SK-N-SH treated with all-trans-retinoic acid at 6 μM for 48 hours (cell line): Measurements from ENCODE around the gene DFFB.

ENCODE experiments used
- ATAC-seq: fragments of 200-7000 bp; cut with Tn5 transposase; 3 replicates; pipeline ENCODE4 v1.9.1; 2020; ENCODE audit warnings: mild to moderate bottlenecking, moderate library complexity
- ARNTL ChIP-seq: fragments of 450-650 bp; formaldehyde crosslinking; IDR thresholded peaks from 2 replicates; pipeline ENCODE4 v1.5.0; 2020; ENCODE audit warnings: low read depth, mild to moderate bottlenecking, moderate library complexity, borderline replicate concordance
- BACH2 ChIP-seq: fragments of 250-450 bp; sonication (Bioruptor Pico); IDR thresholded peaks from 2 replicates; pipeline ENCODE4 v1.9.0; 2021; ENCODE audit warnings: mild to moderate bottlenecking, borderline replicate concordance
- CSDC2 ChIP-seq: fragments of 250-450 bp; sonication (Bioruptor Pico); IDR thresholded peaks from 2 replicates; pipeline ENCODE4 v1.5.0; 2020; ENCODE audit warnings: mild to moderate bottlenecking, moderate library complexity
- CSRNP3 ChIP-seq: fragments of 250-450 bp; sonication (Bioruptor Pico); IDR thresholded peaks from 2 replicates; pipeline ENCODE4 v1.5.1; 2021; ENCODE audit warnings: mild to moderate bottlenecking, moderate library complexity
- ESRRG ChIP-seq: fragments of 250-450 bp; sonication (Bioruptor Pico); IDR thresholded peaks from 2 replicates; pipeline ENCODE4 v1.6.1; 2021; ENCODE audit warnings: mild to moderate bottlenecking
- GLIS3 ChIP-seq: fragments of 250-450 bp; sonication (Bioruptor Pico); IDR thresholded peaks from 2 replicates; pipeline ENCODE4 v1.5.0; 2020; ENCODE audit warnings: mild to moderate bottlenecking, moderate library complexity
- ISL1 ChIP-seq: fragments of 250-450 bp; sonication (Bioruptor Pico); IDR thresholded peaks from 2 replicates; pipeline ENCODE4 v2.1.2; 2022; ENCODE audit warnings: mild to moderate bottlenecking, moderate library complexity
- PATZ1 ChIP-seq: fragments of 250-450 bp; sonication (Bioruptor Pico); IDR thresholded peaks from 2 replicates; pipeline ENCODE4 v1.8.0; 2020; ENCODE audit warnings: mild to moderate bottlenecking, moderate library complexity, borderline replicate concordance
- POU6F1 ChIP-seq: fragments of 250-450 bp; sonication (Bioruptor Pico); IDR thresholded peaks from 2 replicates; pipeline ENCODE4 v1.8.0; 2021; ENCODE audit warnings: low read depth, mild to moderate bottlenecking, moderate library complexity, borderline replicate concordance
- PPARA ChIP-seq: fragments of 250-450 bp; sonication (Bioruptor Pico); IDR thresholded peaks from 2 replicates; pipeline ENCODE4 v1.5.0; 2020; ENCODE audit warnings: mild to moderate bottlenecking, borderline replicate concordance
- RARB ChIP-seq: fragments of 250-450 bp; sonication (Bioruptor Pico); IDR thresholded peaks from 2 replicates; pipeline ENCODE4 v1.8.0; 2021; ENCODE audit warnings: mild to moderate bottlenecking, moderate library complexity
- SNAI2 ChIP-seq: fragments of 250-450 bp; sonication (Bioruptor Pico); IDR thresholded peaks from 2 replicates; pipeline ENCODE4 v1.5.0; 2020; ENCODE audit warnings: mild to moderate bottlenecking, moderate library complexity
- TCF4 ChIP-seq: fragments of 250-450 bp; sonication (Bioruptor Pico); IDR thresholded peaks from 2 replicates; pipeline ENCODE4 v1.8.0; 2021; ENCODE audit warnings: mild to moderate bottlenecking, moderate library complexity, borderline replicate concordance
- TSHZ2 ChIP-seq: fragments of 250-450 bp; sonication (Bioruptor Pico); IDR thresholded peaks from 2 replicates; pipeline ENCODE4 v1.5.0; 2020; ENCODE audit warnings: mild to moderate bottlenecking, moderate library complexity
- ZC3H10 ChIP-seq: fragments of 250-450 bp; sonication (Bioruptor Pico); IDR thresholded peaks from 2 replicates; pipeline ENCODE4 v1.5.1; 2021; ENCODE audit warnings: mild to moderate bottlenecking, moderate library complexity
- ZFP3 ChIP-seq: fragments of 250-450 bp; sonication (Bioruptor Pico); IDR thresholded peaks from 2 replicates; pipeline ENCODE4 v1.5.0; 2020; ENCODE audit warnings: mild to moderate bottlenecking, moderate library complexity
- ZFP30 ChIP-seq: fragments of 450-650 bp; formaldehyde crosslinking; IDR thresholded peaks from 2 replicates; pipeline ENCODE4 v1.5.0; 2022; ENCODE audit warnings: mild to moderate bottlenecking, moderate library complexity
- ZNF8 ChIP-seq: fragments of 450-650 bp; formaldehyde crosslinking; IDR thresholded peaks from 2 replicates; pipeline ENCODE4 v1.5.0; 2020; ENCODE audit warnings: mild to moderate bottlenecking, moderate library complexity
- TF ChIP-seq, protein P1 (sequence below): fragments of 250-450 bp; sonication (Bioruptor Pico); IDR thresholded peaks from 2 replicates; pipeline ENCODE4 v1.5.1; 2020; ENCODE audit warnings: low read depth, mild to moderate bottlenecking, moderate library complexity

DFFB gene

DNA sequence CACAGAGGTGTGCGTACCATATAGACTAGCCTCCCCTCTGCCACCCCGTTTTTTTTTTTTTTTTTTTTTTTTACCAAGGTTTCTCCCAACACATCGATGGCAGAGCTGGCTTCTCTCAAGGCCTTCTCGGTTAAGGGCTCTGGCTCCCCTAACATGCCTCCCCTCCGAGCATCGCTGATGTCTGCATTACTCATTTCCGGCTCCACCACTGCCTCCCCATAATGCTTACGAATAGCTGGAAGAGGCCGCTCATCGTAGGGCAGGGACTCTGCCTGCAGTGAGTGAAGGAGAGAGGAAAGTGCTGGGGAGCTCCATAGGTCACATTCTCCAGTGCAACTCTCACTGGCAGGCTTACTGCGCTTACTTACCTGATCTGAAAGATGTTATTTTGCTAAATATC lies 20.9 kb upstream of the DFFB start:
- TF ChIP-seq, protein P1, sequence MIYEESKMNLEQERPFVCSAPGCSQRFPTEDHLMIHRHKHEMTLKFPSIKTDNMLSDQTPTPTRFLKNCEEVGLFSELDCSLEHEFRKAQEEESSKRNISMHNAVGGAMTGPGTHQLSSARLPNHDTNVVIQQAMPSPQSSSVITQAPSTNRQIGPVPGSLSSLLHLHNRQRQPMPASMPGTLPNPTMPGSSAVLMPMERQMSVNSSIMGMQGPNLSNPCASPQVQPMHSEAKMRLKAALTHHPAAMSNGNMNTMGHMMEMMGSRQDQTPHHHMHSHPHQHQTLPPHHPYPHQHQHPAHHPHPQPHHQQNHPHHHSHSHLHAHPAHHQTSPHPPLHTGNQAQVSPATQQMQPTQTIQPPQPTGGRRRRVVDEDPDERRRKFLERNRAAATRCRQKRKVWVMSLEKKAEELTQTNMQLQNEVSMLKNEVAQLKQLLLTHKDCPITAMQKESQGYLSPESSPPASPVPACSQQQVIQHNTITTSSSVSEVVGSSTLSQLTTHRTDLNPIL (CRISPR knock-in tag): no peak
- TF ChIP-seq ZNF8 (CRISPR knock-in tag) (no peak), ZFP3 (no peak), TSHZ2 (no peak), CSRNP3 (CRISPR knock-in tag) (no peak), TCF4 (CRISPR knock-in tag) (no peak), POU6F1 (CRISPR knock-in tag) (no peak), ARNTL (CRISPR knock-in tag) (no peak), ESRRG (no peak), RARB (CRISPR knock-in tag) (no peak), GLIS3 (CRISPR knock-in tag) (no peak), ZFP30 (CRISPR knock-in tag) (no peak), BACH2 (no peak), ZC3H10 (no peak), PPARA (CRISPR knock-in tag) (no peak), SNAI2 (CRISPR knock-in tag) (no peak)
- ATAC-seq: peak; percentile 42; the same call in 2 of the 3 replicates

- ATAC-seq: no peak
- TF ChIP-seq BACH2 (no peak), SNAI2 (CRISPR knock-in tag) (no peak), PATZ1 (no peak)
Measured at GRCh38 chr1:3837200-3837599, 20.1 kb upstream of the DFFB start.

DNA sequence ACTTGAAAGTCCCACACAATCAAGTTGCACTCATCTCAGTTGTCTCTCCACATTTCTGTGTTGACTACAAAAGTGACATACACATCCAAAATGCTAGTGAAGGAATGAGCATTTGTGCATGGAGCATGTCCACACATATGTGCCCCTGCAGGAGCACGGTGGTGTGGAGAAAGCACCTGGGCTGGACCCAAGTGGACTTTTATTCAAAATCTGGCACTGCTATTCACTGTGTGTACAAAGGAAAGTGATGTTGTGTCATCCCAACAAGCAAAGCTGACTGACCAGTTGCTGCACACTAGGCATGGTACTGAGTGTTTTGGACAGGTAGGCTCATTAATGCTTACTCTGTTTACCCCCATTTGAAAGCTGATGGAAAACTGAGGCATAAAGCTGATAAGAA lies 19.6 kb upstream of the DFFB start:
- TF ChIP-seq ESRRG: no peak
- no peak for TF ChIP-seq RARB (CRISPR knock-in tag)
- no peak for TF ChIP-seq POU6F1 (CRISPR knock-in tag)
- TF ChIP-seq ISL1 (CRISPR knock-in tag): no peak
- no peak for TF ChIP-seq ARNTL (CRISPR knock-in tag)
- no peak for TF ChIP-seq CSDC2 (CRISPR knock-in tag)
- TF ChIP-seq ZNF8 (CRISPR knock-in tag): no peak
- TF ChIP-seq PATZ1: no peak
- ATAC-seq: no peak
